Tibial artery (tissue), 4 donors: ENCODE measurements around the gene SCRT2.

ENCODE experiments used
- DNase-seq, 2 donors: peaks; one replicate each; pipeline ENCODE4 v3.0.0-alpha.2; 2019
- H3K27ac ChIP-seq, 2 donors: fragments of 200-600 bp; sonication (generic) in 1 of 2; 1 replicate in 1 of 2; 2 replicates in 1 of 2; pipeline ENCODE4 v1.5.1; 2018 to 2019; ENCODE audit warnings: mild to moderate bottlenecking in 1 of 2
- H3K27me3 ChIP-seq, 2 donors: fragments of 200-600 bp; sonication (generic) in 1 of 2; one replicate each; pipeline versions ENCODE4 v1.5.1 to v1.6.0; 2016 to 2019
- H3K36me3 ChIP-seq, 3 donors: fragments of 200-600 bp; sonication (generic) in 2 of 3; one replicate each; pipeline ENCODE4 v1.5.1; 2016 to 2019; ENCODE audit warnings: mild to moderate bottlenecking in 2 of 3
- H3K4me1 ChIP-seq, 4 donors: fragments of 200-600 bp; sonication (generic) in 2 of 4; 1 replicate in 3 of 4; 2 replicates in 1 of 4; pipeline ENCODE4 v1.5.1; 2016 to 2019
- H3K4me3 ChIP-seq, 2 donors: fragments of 200-600 bp; sonication (generic) in 1 of 2; 1 replicate in 1 of 2; 2 replicates in 1 of 2; pipeline ENCODE4 v1.5.1; 2018 to 2019; ENCODE audit warnings: mild to moderate bottlenecking in 2 of 2
- H3K9me3 ChIP-seq, 3 donors: fragments of 200-600 bp; sonication (generic) in 1 of 3; one replicate each; pipeline ENCODE4 v1.5.1; 2016 to 2019
- CTCF ChIP-seq, 2 experiments: fragments of 200-600 bp in 1 of 2; fragments of 450-650 bp in 1 of 2; IDR thresholded peaks; one replicate each; pipeline ENCODE4 v1.5.1; 2017 to 2019; ENCODE audit warnings: antibody characterized with exemption in 2 of 2, mild to moderate bottlenecking in 1 of 2, moderate library complexity in 1 of 2
- intact Hi-C: fragments of 100-400 bp; cut with DNase I; formaldehyde crosslinking; loops from one replicate; pipeline ENCODE4 v1.15.0; 2023; ENCODE audit warnings: low total_unique reads

SCRT2 gene

DNA sequence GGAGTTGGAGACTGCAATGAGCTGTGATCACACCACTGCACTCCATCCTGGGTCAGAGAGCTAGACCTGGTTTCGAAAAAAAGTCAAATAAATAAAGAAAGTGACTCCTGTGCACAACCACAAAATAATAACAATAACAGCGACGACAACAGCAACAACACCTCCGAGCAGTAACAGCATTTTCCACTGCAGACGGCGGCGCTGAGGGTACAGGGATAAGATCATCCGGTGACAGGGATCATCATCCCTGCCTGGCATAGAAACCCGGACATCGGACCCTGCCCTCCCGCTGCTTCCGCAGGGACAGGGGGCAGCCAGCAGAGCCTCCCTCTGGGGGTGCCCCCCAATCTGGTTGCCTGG, 34.1 kb downstream of the SCRT2 start:
- no peak overlapping the region for H3K4me3 ChIP-seq
- DNase-seq = no peak
- no peak for TF ChIP-seq CTCF (IDR thresholded peaks at IDR 0.05)
- no peaks in the 10 kb centered on the region for H3K9me3 ChIP-seq
- no peaks in the 10 kb centered on the region for H3K36me3 ChIP-seq
- peaks cover 0 to 12% (median 8%) of the 10 kb centered on the region in 4 donors for H3K4me1 ChIP-seq
- H3K27ac ChIP-seq = no peak overlapping the region
- intact Hi-C loops = loop anchor here (5.0 to 10.0 kb wide), 2 partner anchors 79 to 287 kb away; no protein-coding TSS in a partner anchor
- H3K27me3 ChIP-seq = peaks cover 0 to 28% of the 10 kb centered on the region in 2 donors

DNA sequence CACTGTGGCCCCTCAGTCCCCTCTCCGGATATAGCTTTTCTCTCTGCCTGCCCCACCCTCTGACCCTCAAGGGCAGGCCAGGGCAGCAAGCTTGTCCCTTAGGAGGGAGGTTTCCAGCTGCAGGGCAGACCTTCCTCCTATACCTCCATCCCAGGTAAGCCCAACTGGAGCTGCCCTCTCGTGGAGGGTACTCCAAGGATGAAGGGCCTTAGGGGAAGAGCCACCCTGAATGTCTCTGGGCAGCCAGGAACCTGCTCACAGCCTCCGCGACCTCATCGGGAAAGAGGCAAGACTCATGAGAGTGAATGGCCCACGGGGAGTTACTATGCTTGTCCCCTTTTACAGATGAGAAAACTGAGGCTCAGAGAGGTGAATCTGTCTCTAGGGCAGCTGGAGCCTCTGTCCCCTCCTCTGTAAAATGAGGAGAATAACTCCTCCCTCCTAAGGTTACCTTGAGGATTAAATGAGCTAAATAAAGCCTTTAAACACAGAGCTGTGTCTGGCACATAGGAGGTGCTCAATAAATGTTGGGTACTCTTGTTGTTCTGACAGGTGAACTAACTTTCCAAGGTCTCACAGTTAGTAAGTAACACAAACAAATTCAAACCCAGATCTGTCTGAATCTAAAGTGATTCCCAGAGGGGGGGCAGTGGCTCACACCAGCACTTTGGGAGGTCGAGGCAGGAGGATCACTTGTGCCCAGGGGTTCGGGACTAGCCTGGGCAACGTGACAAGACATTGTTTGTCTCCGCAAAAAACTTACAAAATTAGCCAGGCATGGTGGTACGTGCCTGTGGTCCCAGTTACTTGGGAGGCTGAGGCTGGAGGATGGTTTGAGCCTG, 34.7 kb downstream of the SCRT2 start:
- intact Hi-C loops = loop anchor here (5.0 to 10.0 kb wide), 2 partner anchors 79 to 286 kb away; no protein-coding TSS in a partner anchor
- Histone ChIP-seq H3K36me3 (no peaks in the 10 kb centered on the region), H3K4me3 (no peak overlapping the region), H3K9me3 (no peaks in the 10 kb centered on the region), H3K4me1 (peaks cover 0 to 12% (median 8%) of the 10 kb centered on the region in 4 donors), H3K27ac (no peak overlapping the region), H3K27me3 (peaks cover 0 to 29% of the 10 kb centered on the region in 2 donors)
- no peak for DNase-seq
- no peak for TF ChIP-seq CTCF (IDR thresholded peaks at IDR 0.05)

DNA sequence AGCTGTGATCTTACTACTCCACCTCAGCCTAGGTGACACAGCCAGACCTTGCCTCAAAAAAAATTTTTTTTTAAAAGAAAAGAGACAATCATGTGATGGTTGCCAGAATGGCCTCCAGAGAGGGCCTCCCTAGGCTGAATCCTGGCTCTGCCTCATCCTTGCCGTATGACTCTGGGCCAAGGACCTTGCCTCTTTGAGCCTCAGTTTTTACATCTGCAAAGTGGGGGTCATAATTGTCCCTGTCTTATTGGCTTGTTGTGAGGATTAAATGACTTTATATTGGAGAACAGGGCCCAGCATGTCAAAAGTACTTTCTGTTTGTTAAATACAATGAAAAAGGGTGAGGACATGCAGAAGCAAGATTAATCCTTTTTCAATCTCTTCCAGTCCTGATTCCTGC, 37.0 kb downstream of the SCRT2 start:
- intact Hi-C loops = no loop called here
- no peak overlapping the region for H3K4me3 ChIP-seq
- DNase-seq = no peak
- no peak for TF ChIP-seq CTCF (IDR thresholded peaks at IDR 0.05)
- H3K9me3 ChIP-seq = no peaks in the 10 kb centered on the region
- no peak overlapping the region for H3K27ac ChIP-seq
- H3K36me3 ChIP-seq = no peaks in the 10 kb centered on the region
- peaks cover 0 to 51% of the 10 kb centered on the region in 2 donors for H3K27me3 ChIP-seq
- peaks cover 0 to 8% (median 5%) of the 10 kb centered on the region in 4 donors for H3K4me1 ChIP-seq

- Histone ChIP-seq H3K9me3 (no peaks in the 10 kb centered on the region), H3K36me3 (no peaks in the 10 kb centered on the region), H3K4me3 (no peak overlapping the region), H3K4me1 (peaks cover 0 to 4% (median 4%) of the 10 kb centered on the region in 4 donors), H3K27ac (no peak overlapping the region), H3K27me3 (peaks cover 0 to 47% of the 10 kb centered on the region in 2 donors)
- TF ChIP-seq CTCF (IDR thresholded peaks at IDR 0.05) = no peak
- intact Hi-C loops = no loop called here
- no peak for DNase-seq
These were observed 38.0 kb downstream of the SCRT2 start for GRCh38 chr20:637559-637958.

GRCh38 chr20:635893-636338, 39.7 kb downstream of the SCRT2 start:
- no peaks in the 10 kb centered on the region for H3K9me3 ChIP-seq
- TF ChIP-seq CTCF (IDR thresholded peaks at IDR 0.05) = no peak
- intact Hi-C loops = no loop called here
- H3K27me3 ChIP-seq = peaks cover 0 to 37% of the 10 kb centered on the region in 2 donors
- no peak overlapping the region for H3K4me3 ChIP-seq
- no peaks in the 10 kb centered on the region for H3K36me3 ChIP-seq
- no peak overlapping the region for H3K27ac ChIP-seq
- DNase-seq = no peak
- no peaks in the 10 kb centered on the region for H3K4me1 ChIP-seq
